A172 (cell line): ENCODE results near the gene SDC1. TPM values are rescaled to one million over a fixed set of nuclear protein-coding genes. Genes with fewer than 3 reads are reported as not detected.
"Not testable (repeated sequence)": the region's sequence is repeated elsewhere in the genome, so short reads cannot be mapped to it uniquely, and the experiment has no call there.

Experiments
- DNase-seq: peaks from one replicate; pipeline ENCODE4 v3.0.0-alpha.2; 2015; ENCODE audit warnings: low spot score
- total RNA-seq: library from RNA; depleted of rRNA; stranded (reverse); fragments of >200 nt; shearing (Covaris generic); gene quantifications from 2 replicates; pipeline ENCODE4 v1.2.3, GENCODE V29; 2014; rRNA removed

The SDC1 gene
- total RNA-seq, result 241 and 257 TPM in 2 replicates

GRCh38 chr2:20224716-20225293, at the start of gene SDC1:
TSS of gene SDC1 (minus strand) at chr2:20225130. CDS start at chr2:20224867, 263 bp downstream.
- DNase-seq, result peak; percentile 68

- DNase-seq, result no peak
These were observed 48.1 kb upstream of the SDC1 start for GRCh38 chr2:20273042-20273441.

GRCh38 chr2:20268317-20268716, 43.4 kb upstream of the SDC1 start:
- not testable (repeated sequence) for DNase-seq

- no peak for DNase-seq
These were observed 42.6 kb upstream of the SDC1 start for GRCh38 chr2:20267529-20267928.

- DNase-seq, result no peak
These were observed 39.7 kb upstream of the SDC1 start for GRCh38 chr2:20264629-20265028.

GRCh38 chr2:20257411-20257810, 32.5 kb upstream of the SDC1 start:
- DNase-seq, result no peak

GRCh38 chr2:20254731-20255130, 29.8 kb upstream of the SDC1 start:
- DNase-seq, result no peak

GRCh38 chr2:20250436-20250835, 25.5 kb upstream of the SDC1 start:
- DNase-seq, result no peak

- no peak for DNase-seq
These were observed 24.2 kb upstream of the SDC1 start for GRCh38 chr2:20249170-20249569.

GRCh38 chr2:20247084-20247483, 22.2 kb upstream of the SDC1 start:
- no peak for DNase-seq

GRCh38 chr2:20243637-20244036, 18.7 kb upstream of the SDC1 start:
- not testable (repeated sequence) for DNase-seq

GRCh38 chr2:20242727-20243377, 17.9 kb upstream of the SDC1 start:
- no peak for DNase-seq

GRCh38 chr2:20241973-20242726, 17.2 kb upstream of the SDC1 start:
- DNase-seq, result no peak

- DNase-seq, result not testable (repeated sequence)
These were observed 15.4 kb upstream of the SDC1 start for GRCh38 chr2:20240291-20240690.

GRCh38 chr2:20236496-20236895, 11.6 kb upstream of the SDC1 start:
- DNase-seq, result no peak

- peak; percentile 68 for DNase-seq
These were observed 10.8 kb upstream of the SDC1 start for GRCh38 chr2:20235655-20236305.

- not testable (repeated sequence) for DNase-seq
These were observed 9.7 kb upstream of the SDC1 start for GRCh38 chr2:20234597-20234996.

- no peak for DNase-seq
These were observed 7.9 kb upstream of the SDC1 start for GRCh38 chr2:20232837-20233207.

GRCh38 chr2:20231598-20232026, 6.7 kb upstream of the SDC1 start:
- peak; percentile 99 for DNase-seq

- DNase-seq, result no peak
These were observed 6.2 kb upstream of the SDC1 start for GRCh38 chr2:20231159-20231558.

- DNase-seq, result no peak
These were observed 5.1 kb upstream of the SDC1 start for GRCh38 chr2:20230114-20230425.

GRCh38 chr2:20229322-20230113, 4.6 kb upstream of the SDC1 start:
- DNase-seq, result no peak
